Measurements from ENCODE around the gene OPRL1.

DNA sequence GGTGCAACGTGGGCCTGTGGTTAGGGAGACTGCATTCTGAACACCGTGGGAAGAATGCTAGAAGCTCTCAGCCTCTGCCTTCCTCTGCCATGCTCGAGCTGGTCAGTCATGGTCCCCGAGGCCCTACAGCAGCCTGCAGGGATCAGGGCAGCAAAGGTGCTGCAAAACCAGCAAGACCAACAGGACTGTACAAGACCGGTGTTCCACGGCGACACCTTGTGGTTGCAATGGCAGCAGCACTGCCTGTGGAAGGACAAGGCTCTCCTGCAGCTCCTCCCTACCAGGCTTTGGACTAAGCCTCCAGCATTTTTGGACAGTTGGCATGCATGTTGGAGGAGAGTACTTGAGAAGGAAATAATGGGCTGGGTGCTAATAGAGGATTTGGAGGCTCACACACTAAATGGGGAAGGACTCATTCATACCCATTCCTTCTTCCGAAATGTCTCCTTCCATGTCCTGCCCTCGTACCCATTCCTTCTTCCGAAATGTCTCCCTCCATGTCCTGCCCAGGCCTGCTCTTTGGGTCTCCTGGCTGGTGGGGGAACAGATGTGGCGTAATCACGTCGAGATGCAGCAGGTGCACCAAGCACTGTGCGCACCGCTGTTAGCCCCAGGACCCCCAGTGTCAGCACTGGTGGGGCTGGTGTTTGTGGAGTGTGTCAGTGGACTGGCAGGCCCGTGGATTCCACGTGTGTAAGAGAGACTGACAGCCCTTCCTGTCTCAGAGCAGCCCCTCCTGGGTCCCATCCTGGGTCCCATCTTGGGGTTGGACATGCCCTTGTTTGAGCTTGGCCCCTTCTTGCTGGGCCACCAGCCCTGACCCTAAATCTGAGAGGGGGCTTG, 65.8 kb downstream of the OPRL1 start:
- TF ChIP-seq, protein P1, sequence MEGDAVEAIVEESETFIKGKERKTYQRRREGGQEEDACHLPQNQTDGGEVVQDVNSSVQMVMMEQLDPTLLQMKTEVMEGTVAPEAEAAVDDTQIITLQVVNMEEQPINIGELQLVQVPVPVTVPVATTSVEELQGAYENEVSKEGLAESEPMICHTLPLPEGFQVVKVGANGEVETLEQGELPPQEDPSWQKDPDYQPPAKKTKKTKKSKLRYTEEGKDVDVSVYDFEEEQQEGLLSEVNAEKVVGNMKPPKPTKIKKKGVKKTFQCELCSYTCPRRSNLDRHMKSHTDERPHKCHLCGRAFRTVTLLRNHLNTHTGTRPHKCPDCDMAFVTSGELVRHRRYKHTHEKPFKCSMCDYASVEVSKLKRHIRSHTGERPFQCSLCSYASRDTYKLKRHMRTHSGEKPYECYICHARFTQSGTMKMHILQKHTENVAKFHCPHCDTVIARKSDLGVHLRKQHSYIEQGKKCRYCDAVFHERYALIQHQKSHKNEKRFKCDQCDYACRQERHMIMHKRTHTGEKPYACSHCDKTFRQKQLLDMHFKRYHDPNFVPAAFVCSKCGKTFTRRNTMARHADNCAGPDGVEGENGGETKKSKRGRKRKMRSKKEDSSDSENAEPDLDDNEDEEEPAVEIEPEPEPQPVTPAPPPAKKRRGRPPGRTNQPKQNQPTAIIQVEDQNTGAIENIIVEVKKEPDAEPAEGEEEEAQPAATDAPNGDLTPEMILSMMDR (IDR thresholded peaks at IDR 0.05) = no peak
- no peak for TF ChIP-seq POLR2A (IDR thresholded peaks at IDR 0.05)

Measured in esophagus squamous epithelium (tissue), 4 donors.